OCI-LY7 (cell line): Measurements from ENCODE around the gene ADAM33. TPM values are rescaled to one million over a fixed set of nuclear protein-coding genes. Genes with fewer than 3 reads are reported as not detected.

Experiments
- BruUV-seq: library from RNA; stranded (reverse); fragments of 400-500 nt; replicated peaks from 2 replicates; lab custom pipeline; 2021; lab: Mats Ljungman, UMichigan
- CTCF ChIA-PET: fragments of 300-600 bp; sonication (Branson Sonifier 250); formaldehyde crosslinking; loops from one replicate; lab custom pipeline; 2022; ENCODE audit warnings: antibody characterized with exemption; ENCODE audit not compliant: unreplicated experiment; lab: Charles Lee
- POLR2A ChIA-PET: fragments of 300-600 bp; sonication (Branson Sonifier 250); formaldehyde crosslinking; loops from one replicate; lab custom pipeline; 2022; ENCODE audit warnings: antibody characterized with exemption; lab: Charles Lee
- DNase-seq: peaks from one replicate; pipeline ENCODE4 v3.0.0-alpha.2; 2015; ENCODE audit warnings: low spot score
- H2AFZ ChIP-seq: fragments of 200-600 bp; sonication (generic), shearing (Covaris generic); 2 replicates; pipeline ENCODE4 v1.6.1; 2014; ENCODE audit warnings: mild to moderate bottlenecking, antibody characterized with exemption, low read length, moderate library complexity
- H3K27ac ChIP-seq: fragments of 200-600 bp; sonication (generic); 2 replicates; pipeline ENCODE4 v1.5.1; 2014; ENCODE audit warnings: mixed run types, low read depth, mild to moderate bottlenecking, moderate library complexity, low read length, inconsistent platforms; ENCODE audit not compliant: poor library complexity, severe bottlenecking
- H3K36me3 ChIP-seq: fragments of 200-600 bp; sonication (generic); 2 replicates; pipeline ENCODE4 v1.6.1; 2014; ENCODE audit warnings: mild to moderate bottlenecking, antibody characterized with exemption, low read length, moderate library complexity, mixed read lengths; ENCODE audit not compliant: insufficient read depth
- H3K4me1 ChIP-seq: fragments of 200-600 bp; sonication (generic); 2 replicates; pipeline ENCODE4 v1.5.1; 2014; ENCODE audit warnings: mild to moderate bottlenecking, low read length; ENCODE audit not compliant: insufficient read depth, poor library complexity, severe bottlenecking
- H3K4me2 ChIP-seq: fragments of 200-600 bp; sonication (generic); 2 replicates; pipeline ENCODE4 v1.6.1; 2014; ENCODE audit warnings: mild to moderate bottlenecking, low read length
- H3K4me3 ChIP-seq: fragments of 200-600 bp; sonication (generic); 2 replicates; pipeline ENCODE4 v1.5.1; 2014; ENCODE audit warnings: mild to moderate bottlenecking, low read depth, low read length; ENCODE audit not compliant: poor library complexity, severe bottlenecking
- H3K79me2 ChIP-seq: fragments of 200-600 bp; sonication (generic); 2 replicates; pipeline ENCODE4 v1.6.1; 2016; ENCODE audit warnings: low read depth, mild to moderate bottlenecking, low read length, moderate library complexity, mixed read lengths; ENCODE audit not compliant: insufficient read depth
- H3K9me2 ChIP-seq: fragments of 200-600 bp; sonication (generic); 2 replicates; pipeline ENCODE4 v1.6.1; 2016; ENCODE audit warnings: mild to moderate bottlenecking, low read length, mixed read lengths; ENCODE audit not compliant: insufficient read depth
- H3K9me3 ChIP-seq: fragments of 200-600 bp; sonication (generic); 2 replicates; pipeline ENCODE4 v1.6.1; 2014; ENCODE audit warnings: mild to moderate bottlenecking, mixed run types, low read length, mixed read lengths
- H4K20me1 ChIP-seq: fragments of 200-600 bp; sonication (generic); 2 replicates; pipeline ENCODE4 v1.6.1; 2014; ENCODE audit warnings: mild to moderate bottlenecking, antibody characterized with exemption, low read length, moderate library complexity, mixed read lengths; ENCODE audit not compliant: insufficient read depth
- CTCF ChIP-seq: fragments of 200-600 bp; sonication (generic); conservative IDR thresholded peaks from 2 replicates; pipeline ENCODE4 v1.5.1; 2014; ENCODE audit warnings: mild to moderate bottlenecking, antibody characterized with exemption, low read length, moderate library complexity, mixed read lengths
- EZH2phosphoT487 ChIP-seq: fragments of 200-600 bp; sonication (generic); IDR thresholded peaks from 2 replicates; pipeline ENCODE4 v1.6.1; 2018; ENCODE audit warnings: low read depth, borderline replicate concordance, mild to moderate bottlenecking, mixed run types, antibody characterized with exemption, low read length, moderate library complexity, mixed read lengths
- intact Hi-C: fragments of 100-400 bp; cut with micrococcal nuclease; formaldehyde crosslinking; loops from one replicate; pipeline ENCODE4 v1.10.0; 2022; ENCODE audit not compliant: unreplicated experiment
- total RNA-seq, 2 experiments: library from RNA; depleted of rRNA in 1 of 2; stranded (reverse); fragments of >200 nt in 1 of 2; shearing (Covaris generic) in 1 of 2; gene quantifications; 2 replicates each; pipeline ENCODE4 v1.2.3, GENCODE V29; 2014 to 2022

Gene ADAM33
- total RNA-seq, 2 experiments from 2014 or later, result not detected

- ChIA-PET CTCF (no interaction called here), POLR2A (no interaction called here)
- Histone ChIP-seq H3K4me2 (no peak overlapping the region), H3K79me2 (no peaks in the 10 kb centered on the region), H2AFZ (no peak overlapping the region), H3K4me3 (no peak overlapping the region), H4K20me1 (no peaks in the 10 kb centered on the region), H3K4me1 (no peaks in the 10 kb centered on the region), H3K9me2 (no peaks in the 10 kb centered on the region), H3K27ac (no peak overlapping the region), H3K9me3 (no peaks in the 10 kb centered on the region), H3K36me3 (no peaks in the 10 kb centered on the region)
- DNase-seq, result no peak
- no peak for TF ChIP-seq CTCF
- TF ChIP-seq EZH2phosphoT487, result no peak
- intact Hi-C loops, result no loop called here
- BruUV-seq, result no TSS peak
Measured at GRCh38 chr20:3689978-3690377, 8.2 kb upstream of the ADAM33 start.

- no TSS peak for BruUV-seq
- no peak for DNase-seq
- TF ChIP-seq EZH2phosphoT487 (no peak), CTCF (no peak)
- H3K4me1 ChIP-seq, result no peaks in the 10 kb centered on the region
- H3K36me3 ChIP-seq, result no peaks in the 10 kb centered on the region
- no peaks in the 10 kb centered on the region for H4K20me1 ChIP-seq
- H2AFZ ChIP-seq, result no peak overlapping the region
- no peak overlapping the region for H3K4me3 ChIP-seq
- H3K9me2 ChIP-seq, result no peaks in the 10 kb centered on the region
- ChIA-PET POLR2A (interaction anchor here (0.7 kb wide), 1 partner anchor 910 kb away, joined by 3 read pairs; no protein-coding TSS in a partner anchor), CTCF (no interaction called here)
- no peak overlapping the region for H3K4me2 ChIP-seq
- no peak overlapping the region for H3K27ac ChIP-seq
- H3K79me2 ChIP-seq, result no peaks in the 10 kb centered on the region
- intact Hi-C loops, result no loop called here
- H3K9me3 ChIP-seq, result no peaks in the 10 kb centered on the region
Measured at GRCh38 chr20:3687655-3688054, 5.8 kb upstream of the ADAM33 start.

GRCh38 chr20:3686867-3687321 lies 5.1 kb upstream of the ADAM33 start:
- Histone ChIP-seq H2AFZ (no peak overlapping the region), H3K4me1 (no peaks in the 10 kb centered on the region), H4K20me1 (no peaks in the 10 kb centered on the region), H3K27ac (no peak overlapping the region), H3K4me3 (no peak overlapping the region), H3K9me3 (no peaks in the 10 kb centered on the region), H3K36me3 (no peaks in the 10 kb centered on the region), H3K9me2 (no peaks in the 10 kb centered on the region), H3K4me2 (no peak overlapping the region), H3K79me2 (no peaks in the 10 kb centered on the region)
- CTCF ChIA-PET, result no interaction called here
- no peak for DNase-seq
- no peak for TF ChIP-seq CTCF
- no peak for TF ChIP-seq EZH2phosphoT487
- intact Hi-C loops, result no loop called here
- BruUV-seq, result no TSS peak
- POLR2A ChIA-PET, result no interaction called here
